ENCODE results near the gene ABLIM1.

- TF ChIP-seq CTCF (IDR thresholded peaks at IDR 0.05) (no peak), EP300 (IDR thresholded peaks at IDR 0.05) (no peak), POLR2A (IDR thresholded peaks at IDR 0.05) (no peak), POLR2AphosphoS5 (IDR thresholded peaks at IDR 0.05) (no peak)
Observed at GRCh38 chr10:114661212-114661880, 3.3 kb upstream of the ABLIM1 start.
